ENCODE measurements around the gene GABRR1. TPM values are rescaled to one million over a fixed set of nuclear protein-coding genes. Genes with fewer than 3 reads are reported as not detected.

Gene GABRR1
- total and polyA plus RNA-seq, 2 donors (not counting 3 experiments of a cell fraction or from before 2014, with no cell fraction given), result not detected

DNA sequence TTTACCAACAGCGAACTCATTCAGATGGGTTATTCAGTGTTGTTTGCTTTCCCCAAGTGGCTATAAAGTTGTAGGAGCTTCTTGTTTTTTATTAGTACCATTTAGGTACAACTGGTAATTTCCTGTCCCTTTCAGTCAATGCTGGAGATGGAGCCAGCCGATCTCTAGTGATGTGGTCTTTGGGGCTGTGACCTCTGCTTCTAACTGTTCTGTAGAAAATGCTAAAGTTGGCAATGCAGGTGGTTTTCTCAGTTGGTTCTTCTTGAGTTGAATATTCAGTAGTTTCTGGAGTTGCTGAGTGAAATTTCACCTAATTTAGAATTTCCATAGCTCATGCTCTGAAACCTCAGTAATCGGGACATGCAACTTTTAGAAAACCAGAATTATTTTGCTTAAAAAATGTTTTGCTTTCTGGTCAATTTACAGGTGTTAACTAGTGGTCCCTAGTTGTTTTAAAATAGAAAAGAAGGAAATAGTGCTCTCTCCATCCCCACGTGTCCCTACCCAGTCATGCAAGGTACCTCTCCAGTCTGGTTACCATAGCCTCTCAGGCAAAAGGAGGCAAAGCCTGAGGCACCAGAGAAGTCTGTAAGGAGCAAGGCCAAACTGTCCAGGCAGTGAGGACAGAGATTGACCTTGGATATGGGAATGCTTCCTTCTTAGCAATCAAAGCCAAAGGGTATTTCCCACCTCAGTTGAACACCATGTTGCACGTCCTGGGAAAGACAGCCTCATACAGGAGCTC, 27.3 kb upstream of the GABRR1 start:
- no peak for FAIRE-seq
- BruUV-seq (replicated peaks), result no TSS peak
- no peaks in the 10 kb centered on the region for H3K9me1 ChIP-seq (replicated peaks; ENCODE audit: control insufficient read depth, extremely low read depth, insufficient read depth, low read length)
- no peaks in the 10 kb centered on the region for H3K9me3 ChIP-seq (replicated peaks; ENCODE audit: control insufficient read depth, insufficient read depth, low read length)
- POLR2A ChIA-PET, result no interaction called here
- no peak overlapping the region for H2AFZ ChIP-seq (ENCODE audit: low read depth, low read length)
- no peak overlapping the region for H3K9ac ChIP-seq (replicated peaks; ENCODE audit: extremely low read depth, insufficient read depth, low read length)
- H3K79me2 ChIP-seq (ENCODE audit: control insufficient read depth, insufficient read depth, low read length), result no peaks in the 10 kb centered on the region
- H3K27me3 ChIP-seq (ENCODE audit: control insufficient read depth in 2 of 2, insufficient read depth in 2 of 2, low read length in 2 of 2), result peaks cover 13 to 20% of the 10 kb centered on the region in 2 experiments
- CTCF ChIA-PET, result interaction anchor here (0.6 to 6.7 kb wide), 5 partner anchors 10 to 261 kb away, joined by 3 to 196 read pairs (median 4); no protein-coding TSS in a partner anchor
- no peaks in the 10 kb centered on the region for H3K36me3 ChIP-seq (ENCODE audit: control insufficient read depth in 2 of 2, extremely low read depth in 1 of 2, insufficient read depth in 2 of 2, low read length in 2 of 2)
- no peaks in the 10 kb centered on the region for H3K4me1 ChIP-seq (ENCODE audit: control insufficient read depth, extremely low read depth, insufficient read depth, low read length)
- H3K4me3 ChIP-seq (replicated peaks in 1 of 3; ENCODE audit: insufficient read depth in 1 of 3, low read depth in 1 of 3, low read length in 3 of 3), result no peak overlapping the region
- TF ChIP-seq JUN (IDR thresholded peaks at IDR 0.05; ENCODE audit: borderline replicate concordance, insufficient read depth, insufficient read length, low read depth) (no peak), FOS (IDR thresholded peaks at IDR 0.05; ENCODE audit: borderline replicate concordance, insufficient read depth, low read length) (no peak), GATA2 (IDR thresholded peaks at IDR 0.05; ENCODE audit: insufficient read depth, insufficient read length, low read depth, low read length) (no peak), MYC (IDR thresholded peaks at IDR 0.05; ENCODE audit: low read depth, low read length) (no peak), POLR2A (IDR thresholded peaks at IDR 0.05; ENCODE audit: low read depth, low read length) (no peak), POLR2AphosphoS5 (IDR thresholded peaks at IDR 0.05; ENCODE audit: insufficient read depth, low read depth, low read length) (no peak), EZH2 (IDR thresholded peaks at IDR 0.05; ENCODE audit: borderline replicate concordance, low read depth, low read length, severe bottlenecking) (no peak)
- TF ChIP-seq, protein P1, sequence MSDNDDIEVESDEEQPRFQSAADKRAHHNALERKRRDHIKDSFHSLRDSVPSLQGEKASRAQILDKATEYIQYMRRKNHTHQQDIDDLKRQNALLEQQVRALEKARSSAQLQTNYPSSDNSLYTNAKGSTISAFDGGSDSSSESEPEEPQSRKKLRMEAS (IDR thresholded peaks at IDR 0.05; ENCODE audit: insufficient read depth, insufficient read length), result no peak
- TF ChIP-seq, protein P2, sequence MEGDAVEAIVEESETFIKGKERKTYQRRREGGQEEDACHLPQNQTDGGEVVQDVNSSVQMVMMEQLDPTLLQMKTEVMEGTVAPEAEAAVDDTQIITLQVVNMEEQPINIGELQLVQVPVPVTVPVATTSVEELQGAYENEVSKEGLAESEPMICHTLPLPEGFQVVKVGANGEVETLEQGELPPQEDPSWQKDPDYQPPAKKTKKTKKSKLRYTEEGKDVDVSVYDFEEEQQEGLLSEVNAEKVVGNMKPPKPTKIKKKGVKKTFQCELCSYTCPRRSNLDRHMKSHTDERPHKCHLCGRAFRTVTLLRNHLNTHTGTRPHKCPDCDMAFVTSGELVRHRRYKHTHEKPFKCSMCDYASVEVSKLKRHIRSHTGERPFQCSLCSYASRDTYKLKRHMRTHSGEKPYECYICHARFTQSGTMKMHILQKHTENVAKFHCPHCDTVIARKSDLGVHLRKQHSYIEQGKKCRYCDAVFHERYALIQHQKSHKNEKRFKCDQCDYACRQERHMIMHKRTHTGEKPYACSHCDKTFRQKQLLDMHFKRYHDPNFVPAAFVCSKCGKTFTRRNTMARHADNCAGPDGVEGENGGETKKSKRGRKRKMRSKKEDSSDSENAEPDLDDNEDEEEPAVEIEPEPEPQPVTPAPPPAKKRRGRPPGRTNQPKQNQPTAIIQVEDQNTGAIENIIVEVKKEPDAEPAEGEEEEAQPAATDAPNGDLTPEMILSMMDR (IDR thresholded peaks at IDR 0.05; ENCODE audit: extremely low read depth in 1 of 2, insufficient read depth in 1 of 2, low read depth in 1 of 2, low read length in 2 of 2), result no peak
- DNase-seq (ENCODE audit: low read depth, low spot score), result no peak
- dilution Hi-C loops (cut with MboI; ENCODE audit: extremely low pct_ligation_motif_present, low sequenced_read_pairs), result no loop called here
- H4K20me1 ChIP-seq (replicated peaks; ENCODE audit: control insufficient read depth, extremely low read depth, insufficient read depth, low read length), result no peaks in the 10 kb centered on the region
- intact Hi-C loops (cut with micrococcal nuclease), result no loop called here
- no peak overlapping the region for H3K27ac ChIP-seq (ENCODE audit: insufficient read depth, low read depth, low read length)
- no peak overlapping the region for H3K4me2 ChIP-seq (ENCODE audit: insufficient read depth, low read length)

Data from endothelial cell of umbilical vein (primary cell).